ENCODE measurements around the gene ITGAE.
"Not testable (repeated sequence)": the region's sequence is repeated elsewhere in the genome, so short reads cannot be mapped to it uniquely, and the experiment has no call there.

Gene ITGAE

GRCh38 chr17:3723556-3724377 is 77.2 kb downstream of the ITGAE start, which contains the start of gene HASPIN:
Gene HASPIN, plus strand, starts transcription at chr17:3723903. Its CDS starts 33 bp downstream, at chr17:3723936.
- peak; percentile 61 for DNase-seq

GRCh38 chr17:3723188-3723555 is 77.8 kb downstream of the ITGAE start:
- no peak for DNase-seq

GRCh38 chr17:3722716-3723115 is 78.3 kb downstream of the ITGAE start:
- DNase-seq: no peak

GRCh38 chr17:3719265-3719664 is 81.7 kb downstream of the ITGAE start:
- DNase-seq: no peak

GRCh38 chr17:3718201-3718600 is 82.8 kb downstream of the ITGAE start:
- DNase-seq: no peak

GRCh38 chr17:3715296-3715695 is 85.7 kb downstream of the ITGAE start:
- no peak for DNase-seq

- DNase-seq: no peak
Measured at GRCh38 chr17:3712811-3713463, 88.1 kb downstream of the ITGAE start.

- no peak for DNase-seq
Measured at GRCh38 chr17:3710951-3711383, 90.0 kb downstream of the ITGAE start.

GRCh38 chr17:3708366-3708765 is 92.6 kb downstream of the ITGAE start:
- no peak for DNase-seq

GRCh38 chr17:3705718-3705984 is 95.3 kb downstream of the ITGAE start:
- DNase-seq: not testable (repeated sequence)

- DNase-seq: no peak
Measured at GRCh38 chr17:3704931-3705717, 95.9 kb downstream of the ITGAE start.

GRCh38 chr17:3702041-3702539 is 98.9 kb downstream of the ITGAE start:
- DNase-seq: not testable (repeated sequence)

- DNase-seq: no peak
Measured at GRCh38 chr17:3699951-3700350, 101.0 kb downstream of the ITGAE start.

GRCh38 chr17:3698139-3698538 is 102.8 kb downstream of the ITGAE start:
- DNase-seq: no peak

- DNase-seq: no peak
Measured at GRCh38 chr17:3697103-3697476, 103.9 kb downstream of the ITGAE start.

- DNase-seq: no peak
Measured at GRCh38 chr17:3695723-3696411, 105.1 kb downstream of the ITGAE start, which contains the start of gene P2RX5. Gene P2RX5, minus strand, starts transcription at chr17:3696155. Its CDS starts 150 bp downstream, at chr17:3696005.

GRCh38 chr17:3695129-3695722 is 105.8 kb downstream of the ITGAE start:
- DNase-seq: no peak

GRCh38 chr17:3693829-3694231 is 107.2 kb downstream of the ITGAE start:
- no peak for DNase-seq

- no peak for DNase-seq
Measured at GRCh38 chr17:3693141-3693540, 107.8 kb downstream of the ITGAE start.

GRCh38 chr17:3692346-3692745 is 108.6 kb downstream of the ITGAE start:
- DNase-seq: no peak

- DNase-seq: no peak
Measured at GRCh38 chr17:3691617-3692067, 109.3 kb downstream of the ITGAE start.

- no peak for DNase-seq
Measured at GRCh38 chr17:3690094-3690715, 110.8 kb downstream of the ITGAE start.
